Activated CD4-positive, alpha-beta T cell treated with anti-CD3 and anti-CD28 coated beads, Interleukin-2, amount 50 U/mL, for 24 hours (primary cell): ENCODE results near the gene S100A2.

Experiments used
- DNase-seq, 2 donors: peaks; one replicate each; pipeline ENCODE4 v3.0.0-alpha.2; 2020; ENCODE audit warnings: low read depth in 1 of 2, low spot score in 1 of 2

Gene S100A2

DNA sequence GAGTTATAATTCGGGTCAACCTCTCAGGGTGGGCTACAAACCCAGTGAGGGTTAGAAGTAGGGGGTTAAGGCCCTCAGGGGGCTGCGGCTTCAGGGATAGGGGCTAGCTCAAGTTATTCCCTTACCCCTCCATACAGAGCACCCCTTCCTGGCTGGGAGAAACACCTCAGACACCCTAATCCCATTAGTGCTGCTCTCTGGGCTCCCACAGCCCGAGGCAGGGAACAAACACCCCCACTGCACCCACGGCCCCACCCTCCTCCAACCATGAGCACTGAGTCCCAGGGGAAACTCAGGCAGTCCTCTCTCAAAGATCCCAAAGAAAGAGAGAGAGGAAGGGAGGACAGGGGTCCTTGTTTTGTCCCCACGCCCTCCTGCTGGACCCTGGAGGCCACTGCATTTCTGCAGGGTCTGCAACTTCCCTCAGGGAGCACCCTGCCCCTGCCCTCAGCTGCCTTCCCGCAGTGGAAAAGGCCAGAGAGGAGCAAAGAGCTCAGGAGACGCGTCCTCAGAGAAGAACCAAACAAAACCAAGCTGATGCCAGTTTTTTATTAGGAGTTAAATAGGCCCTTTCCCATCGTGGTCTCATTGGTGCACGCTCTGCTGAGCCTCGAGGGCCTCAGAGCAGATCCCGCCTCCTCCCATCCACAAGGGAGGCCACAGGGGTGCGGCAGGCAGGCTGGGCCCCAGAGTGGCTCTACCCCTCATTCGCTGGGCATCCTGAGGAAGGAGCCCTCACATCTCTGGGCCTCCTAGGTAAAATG is 18.7 kb downstream of the S100A2 start:
- no peak for DNase-seq

DNA sequence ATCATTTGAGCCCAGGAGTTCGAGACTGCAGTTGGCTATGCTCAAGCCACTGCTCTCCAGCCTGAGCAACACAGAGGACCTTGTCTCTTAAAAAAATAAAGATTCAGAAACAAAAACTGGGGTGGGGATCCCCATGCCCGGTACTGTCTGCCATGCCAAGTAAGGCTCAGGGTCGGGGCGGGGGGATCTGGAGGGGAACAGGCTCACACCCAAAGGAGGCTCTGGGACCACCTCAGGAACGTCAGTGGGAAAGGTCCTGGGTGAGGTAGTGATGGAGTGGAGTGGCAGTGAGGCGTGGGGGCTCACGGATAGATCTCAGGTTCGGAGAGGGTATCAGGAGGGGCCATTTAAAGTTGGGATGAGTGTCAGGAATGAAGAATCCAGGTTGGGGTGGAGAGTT is 19.3 kb downstream of the S100A2 start:
- DNase-seq: no peak

DNA sequence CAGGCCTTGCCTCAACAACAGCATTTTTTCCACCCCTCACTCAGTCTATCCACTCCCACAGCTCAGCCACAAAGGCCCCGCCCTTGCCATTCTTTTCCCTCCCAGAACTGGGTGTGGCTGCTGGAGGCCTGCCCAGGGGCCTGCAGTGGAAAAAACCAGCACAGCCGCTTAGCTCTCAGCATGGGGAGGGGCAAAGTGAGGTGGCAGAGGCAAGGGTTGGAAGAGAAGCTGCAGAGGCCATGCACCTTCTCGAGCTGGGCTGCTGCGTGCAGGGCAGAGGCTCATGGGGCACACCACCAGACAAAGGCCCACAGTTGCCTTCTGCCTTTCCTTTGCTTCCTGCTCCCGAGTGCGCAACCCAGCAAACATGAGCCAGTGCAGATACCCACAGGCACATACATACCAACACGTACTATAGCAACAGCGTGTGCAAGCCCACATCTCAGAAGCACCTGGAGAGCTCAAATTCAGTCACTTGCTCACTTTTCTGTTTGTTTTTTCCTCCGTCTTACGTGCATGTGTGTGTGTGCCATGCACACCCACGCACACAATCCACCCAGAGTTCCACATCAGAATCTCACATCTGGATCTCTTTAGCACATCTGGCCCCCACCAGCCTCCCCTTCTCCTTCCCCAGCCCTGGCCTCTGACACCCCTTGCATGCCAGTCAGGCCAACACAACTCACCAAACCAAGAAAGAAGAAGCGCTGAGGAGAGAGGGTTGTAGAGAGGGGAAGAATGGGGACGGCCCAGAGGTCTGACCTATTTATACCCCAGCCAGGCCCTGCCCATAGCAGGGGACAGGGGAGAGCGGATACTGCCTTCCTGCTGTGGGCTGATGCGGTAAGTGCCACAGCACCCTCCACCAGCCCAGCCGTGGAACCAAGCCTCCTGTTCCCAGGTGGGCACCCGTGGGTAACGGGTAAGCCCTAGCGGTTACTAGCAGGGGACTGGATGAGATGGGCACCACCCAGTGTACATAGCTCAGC is 20.3 kb downstream of the S100A2 start, which contains the start of gene S100A4:
TSS of gene S100A4 (minus strand) at position 740 of the 989 bp plus-strand sequence. CDS start 1,012 bp downstream, outside the sequence.
- DNase-seq: peak; percentile 80 to 92

DNA sequence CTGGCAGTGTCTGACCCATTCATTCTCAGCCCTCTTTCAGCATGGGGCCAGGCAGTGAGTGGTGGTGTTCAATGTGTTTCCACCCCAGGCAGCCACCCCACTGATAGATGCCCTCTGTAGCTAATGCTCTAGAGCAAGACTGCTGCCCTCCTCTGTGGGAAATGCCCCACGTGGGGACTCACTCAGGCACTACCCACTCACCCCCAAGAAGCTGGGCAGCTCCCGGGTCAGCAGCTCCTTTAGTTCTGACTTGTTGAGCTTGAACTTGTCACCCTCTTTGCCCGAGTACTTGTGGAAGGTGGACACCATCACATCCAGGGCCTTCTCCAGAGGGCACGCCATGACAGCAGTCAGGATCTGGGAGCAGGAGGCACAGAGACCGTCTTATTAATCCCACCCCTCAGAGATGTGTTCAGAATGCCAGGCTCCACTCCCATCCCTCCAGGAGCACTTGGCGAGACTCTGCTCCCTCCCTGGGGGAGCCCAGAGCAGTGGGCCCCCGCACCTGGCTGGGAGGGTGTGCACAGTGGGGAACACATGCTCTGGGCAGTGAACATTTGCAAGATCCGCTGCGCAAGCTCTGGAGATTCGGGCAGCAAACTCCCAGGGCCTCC is 21.1 kb downstream of the S100A2 start:
- no peak for DNase-seq

DNA sequence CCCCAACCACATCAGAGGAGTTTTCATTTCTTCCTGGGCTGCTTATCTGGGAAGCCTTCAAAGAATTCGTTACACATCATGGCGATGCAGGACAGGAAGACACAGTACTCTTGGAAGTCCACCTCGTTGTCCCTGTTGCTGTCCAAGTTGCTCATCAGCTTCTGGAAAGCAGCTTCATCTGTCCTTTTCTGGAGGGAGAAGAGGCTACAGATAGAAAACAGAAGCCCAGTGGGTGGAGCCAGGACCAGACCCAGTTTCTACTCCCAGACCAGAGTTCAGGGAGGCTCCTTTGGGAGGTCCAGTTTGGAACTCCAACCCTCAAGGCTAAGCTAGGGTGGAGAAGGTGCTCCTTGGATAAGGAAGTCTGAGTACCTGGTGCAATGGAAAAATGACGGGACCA is 21.9 kb downstream of the S100A2 start:
- DNase-seq: no peak

DNA sequence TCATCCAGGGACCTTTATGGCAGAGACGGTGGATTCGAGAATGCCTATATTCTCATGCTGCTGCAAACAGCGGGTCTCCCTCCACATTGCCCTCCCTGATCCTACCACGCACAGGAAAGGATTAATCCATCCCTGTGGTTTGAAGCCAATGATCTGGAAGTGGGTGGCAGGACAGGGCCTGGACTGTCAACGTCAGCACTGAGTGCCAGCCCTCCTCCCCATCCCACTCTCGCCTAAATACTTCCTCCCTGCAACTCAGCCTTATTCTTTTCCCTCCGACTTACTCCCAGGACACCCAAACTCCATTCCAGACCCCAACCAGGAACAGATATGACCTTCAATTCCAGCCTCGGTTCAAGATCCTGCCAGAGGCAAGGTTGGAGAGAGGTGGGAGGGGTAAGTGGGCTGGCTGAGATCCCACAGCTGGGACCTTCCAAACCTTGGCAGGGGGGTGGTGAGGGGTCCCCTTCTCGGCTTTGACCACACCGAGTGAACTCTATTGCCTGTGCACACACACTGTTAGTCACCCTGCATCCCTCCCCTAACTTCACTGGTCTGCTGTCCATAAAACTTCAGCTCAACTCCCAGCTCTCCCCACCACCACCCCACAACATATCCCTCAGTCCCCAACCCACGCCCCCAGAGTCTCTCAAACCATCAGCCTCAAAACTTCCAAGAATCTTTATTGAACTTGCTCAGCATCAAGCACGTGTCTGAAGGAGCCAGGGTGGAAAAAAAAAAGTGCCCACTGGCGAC is 22.5 kb downstream of the S100A2 start:
- no peak for DNase-seq

DNA sequence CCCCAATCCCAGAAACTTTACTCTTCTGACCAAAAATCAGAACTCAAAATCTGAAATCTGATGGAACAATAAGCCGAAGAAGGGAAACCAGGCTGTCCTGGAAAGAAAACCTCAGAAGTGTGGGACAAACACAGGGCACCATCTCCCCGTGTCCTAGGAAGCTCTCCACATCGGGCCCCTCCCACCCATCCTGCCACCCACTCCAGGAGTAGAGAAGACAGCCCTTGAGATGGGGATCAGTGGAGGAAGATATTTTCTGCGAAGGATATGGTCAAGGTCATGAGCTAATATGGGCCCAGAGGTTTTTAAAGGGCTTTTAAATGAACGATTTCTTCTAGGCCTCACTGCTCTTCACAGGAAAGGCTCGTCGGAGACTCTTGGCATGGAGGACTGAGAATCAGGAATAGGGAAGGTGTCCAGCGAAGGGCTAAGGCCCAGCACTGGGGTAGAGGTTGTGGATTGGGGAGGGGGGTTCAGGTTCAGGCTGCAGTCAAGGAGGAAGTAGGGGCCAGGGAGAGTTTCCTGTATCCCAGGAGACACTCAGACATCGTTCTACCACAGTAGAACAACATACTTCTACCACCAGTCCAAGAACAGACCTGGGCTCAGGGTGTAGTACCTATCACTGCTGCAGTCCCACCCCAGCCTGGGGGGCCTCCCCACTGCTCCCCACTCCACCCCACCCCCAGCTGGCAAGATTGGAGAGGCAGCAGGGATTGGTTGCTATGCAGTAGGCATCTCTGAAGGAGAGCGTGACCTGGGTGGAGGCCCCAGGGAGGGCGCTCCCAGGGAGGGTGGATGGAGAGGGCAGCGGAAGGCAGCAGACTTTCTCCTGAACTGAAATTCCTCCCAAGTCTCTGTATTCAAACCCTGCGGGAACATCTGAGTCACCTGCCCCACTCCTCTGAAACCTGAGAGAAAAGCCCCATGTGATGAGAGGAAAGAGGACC is 23.7 kb downstream of the S100A2 start:
- no peak for DNase-seq

DNA sequence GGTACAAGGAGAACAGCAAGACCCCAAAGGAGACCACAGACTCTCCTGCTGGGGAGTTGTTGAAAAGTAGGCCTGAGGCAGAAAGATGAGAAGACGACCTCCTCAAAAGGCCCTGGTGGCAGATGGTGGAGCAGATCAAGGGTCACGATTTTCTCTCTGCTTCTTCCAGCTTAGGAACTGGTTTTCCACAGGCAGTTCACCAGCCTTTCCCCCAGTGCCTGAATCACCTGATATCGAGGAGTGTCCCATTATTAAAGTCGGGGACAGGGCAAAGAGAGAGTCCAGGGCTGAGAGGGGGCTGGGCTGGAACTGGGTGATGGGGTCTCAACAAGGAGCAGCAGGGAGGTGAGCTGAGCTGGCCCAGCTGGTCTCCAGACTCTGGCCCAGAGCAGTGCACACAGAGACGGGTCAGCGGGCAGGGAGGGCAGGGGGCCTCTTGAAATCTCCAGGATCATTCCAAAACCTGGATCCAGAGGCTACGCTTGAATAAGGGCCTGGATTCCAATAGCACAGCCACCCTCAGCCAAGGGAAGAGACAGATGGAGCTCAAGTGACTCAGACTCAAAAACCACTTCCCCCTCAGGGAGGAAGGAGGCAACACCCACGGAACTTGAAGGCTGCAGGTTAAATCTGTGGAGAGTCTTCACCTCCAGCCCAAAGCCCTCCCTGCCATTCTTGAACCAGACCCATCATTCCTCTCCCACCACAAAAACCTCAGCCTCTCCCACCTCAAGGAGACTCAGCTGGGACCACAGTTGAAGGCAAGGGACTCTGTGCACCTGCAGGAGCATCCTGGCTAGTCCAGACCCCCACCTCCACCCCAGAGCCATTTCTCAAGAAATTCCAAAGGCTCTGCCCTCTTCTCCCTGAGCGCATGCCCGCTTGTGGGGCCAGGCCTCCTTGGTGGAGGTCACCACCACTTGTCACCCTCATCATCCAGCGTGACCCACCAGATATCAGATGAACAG is 25.0 kb downstream of the S100A2 start, which contains the start of gene S100A5:
TSS of gene S100A5 (minus strand) at position 541 of the 968 bp plus-strand sequence. CDS start 743 bp downstream, outside the sequence.
- peak in 1 of 2 donors; percentile 53 for DNase-seq

DNA sequence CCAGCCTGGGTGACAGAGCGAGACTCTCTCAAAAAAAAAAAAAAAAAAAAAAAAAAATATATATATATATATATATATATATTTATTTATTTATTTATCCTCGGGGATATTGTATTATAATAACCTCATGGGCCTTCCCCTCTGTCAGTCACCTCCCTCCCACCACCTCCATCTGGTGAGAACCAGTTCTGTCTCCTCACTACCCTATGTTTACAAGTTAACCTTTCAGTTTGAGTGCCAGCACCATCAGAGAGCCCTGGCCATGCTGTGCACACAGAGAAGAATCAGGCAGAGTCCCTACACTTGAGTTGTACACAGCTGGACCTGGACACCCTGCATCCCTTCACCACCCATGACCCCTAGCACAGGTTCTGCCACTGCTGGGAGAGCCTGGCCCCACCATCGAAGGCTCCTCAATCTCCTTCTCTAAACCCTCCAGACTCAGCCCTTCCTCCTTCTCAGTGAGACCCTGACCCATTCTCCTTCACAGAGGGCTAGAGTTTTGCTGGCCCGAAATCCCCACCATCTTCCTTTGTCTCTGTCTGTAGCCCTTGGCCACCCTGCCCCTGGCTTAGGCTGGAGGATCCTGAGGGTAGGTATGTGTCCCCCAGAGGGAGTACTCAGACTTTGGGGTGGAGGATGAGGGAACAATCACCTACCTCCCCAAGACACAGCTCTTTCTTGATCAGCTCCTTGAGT is 26.1 kb downstream of the S100A2 start:
- no peak for DNase-seq

DNA sequence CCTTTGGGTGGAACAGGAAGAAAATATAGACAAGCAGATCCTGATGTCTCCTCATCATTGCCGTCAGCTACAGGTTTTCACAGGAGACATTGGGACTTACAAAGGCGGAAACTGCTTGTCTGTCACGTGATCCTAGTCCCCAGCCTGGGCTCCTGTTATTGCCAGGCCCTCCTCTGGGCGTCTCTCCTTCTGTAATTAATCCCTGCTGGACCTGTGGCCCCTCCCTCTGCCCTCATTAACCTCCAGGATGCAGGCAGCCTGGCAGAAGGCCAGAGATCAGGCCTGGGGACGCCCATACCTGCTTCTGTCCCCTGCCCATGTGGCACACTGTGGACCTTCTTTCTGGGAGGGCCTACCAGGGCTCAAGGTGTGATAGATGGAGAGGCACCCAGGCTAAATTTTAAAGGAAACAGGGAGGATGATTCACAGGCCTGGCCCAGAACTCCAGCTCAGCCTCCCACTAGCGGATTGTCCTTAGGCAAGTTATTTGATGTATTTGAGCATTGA is 27.3 kb downstream of the S100A2 start:
- DNase-seq: no peak

DNA sequence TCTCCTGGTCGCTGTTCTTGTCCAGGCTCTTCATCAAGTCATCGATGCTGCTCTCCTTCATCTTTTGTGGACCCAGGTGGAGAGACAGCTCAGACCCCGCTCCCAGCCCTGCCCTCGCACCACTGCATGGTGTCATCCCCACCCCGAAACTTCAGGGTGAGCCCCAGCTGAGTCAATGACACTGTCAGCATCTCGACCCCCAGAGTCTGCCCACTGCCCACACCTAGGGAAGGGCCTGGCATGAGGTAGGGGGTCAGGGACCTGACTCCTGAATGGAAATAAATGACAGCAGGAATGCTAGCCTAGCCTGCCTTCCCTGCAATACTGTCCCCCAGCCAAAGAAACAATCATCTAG is 28.3 kb downstream of the S100A2 start:
- DNase-seq: no peak

DNA sequence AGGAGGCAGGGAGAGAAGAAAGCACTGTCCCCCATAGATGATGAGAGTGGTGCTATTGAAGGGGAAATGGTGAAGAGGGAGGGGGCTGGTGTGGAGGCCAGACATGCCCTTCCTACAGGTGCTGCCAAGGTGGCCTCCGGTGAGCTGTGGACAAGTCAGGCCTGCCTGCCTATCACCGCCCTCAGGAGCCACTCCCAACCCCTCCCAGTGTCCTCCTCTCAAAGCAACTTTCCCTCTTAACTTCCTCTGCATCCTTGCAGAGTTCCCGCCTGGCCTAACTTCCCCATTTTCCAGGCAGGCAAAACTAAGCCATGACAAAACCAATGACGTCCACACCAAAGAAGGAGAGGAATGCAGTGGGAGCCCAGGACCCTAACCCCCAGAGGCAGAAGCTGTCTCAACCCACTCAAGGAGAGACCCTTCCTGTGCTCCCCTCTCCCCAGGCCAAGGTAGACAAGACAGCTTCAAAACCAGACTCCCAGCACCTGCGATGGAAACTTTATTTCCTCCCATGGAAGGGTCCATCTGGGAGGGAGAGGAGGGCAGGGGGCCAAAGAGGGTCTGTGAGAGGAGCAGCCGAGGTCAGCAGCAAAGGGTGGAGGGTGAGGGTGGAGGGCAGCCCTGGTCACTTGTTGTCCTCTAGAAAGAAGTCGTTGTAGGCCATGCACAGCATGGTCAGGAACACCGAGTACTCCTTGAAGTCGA is 28.8 kb downstream of the S100A2 start:
- DNase-seq: no peak

DNA sequence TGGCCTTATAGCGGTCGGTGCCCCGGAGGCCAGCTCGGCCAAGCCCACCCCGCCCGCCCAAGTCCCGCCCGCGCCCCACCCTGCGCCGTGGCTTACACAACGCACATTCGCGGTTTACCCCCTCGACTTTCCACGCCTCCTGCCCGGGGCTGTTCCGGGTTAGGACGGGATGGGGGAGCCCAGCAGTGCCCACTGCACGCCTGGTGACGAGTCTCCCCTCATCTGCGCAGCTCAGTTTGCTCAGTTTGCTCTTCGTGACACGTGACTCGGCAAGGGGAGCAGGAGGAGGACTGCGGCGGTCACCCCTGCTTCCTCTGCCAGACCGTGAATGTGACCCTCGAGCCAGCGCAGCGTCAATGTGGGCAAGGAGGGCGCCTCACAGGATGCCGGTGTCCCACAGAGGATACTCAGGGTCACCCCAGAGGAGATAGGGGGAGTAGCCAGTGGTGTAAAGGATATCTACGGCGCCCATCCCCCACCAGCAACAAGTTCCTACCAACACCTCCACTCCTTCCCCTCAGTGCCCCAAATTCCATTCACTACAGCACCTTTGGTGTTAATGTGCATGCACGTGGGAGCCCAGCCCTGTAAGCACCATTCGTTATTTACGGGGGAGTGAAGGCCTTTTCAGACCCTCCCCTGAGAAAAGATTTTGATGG is 29.5 kb downstream of the S100A2 start:
- DNase-seq: peak; percentile 63 to 78

DNA sequence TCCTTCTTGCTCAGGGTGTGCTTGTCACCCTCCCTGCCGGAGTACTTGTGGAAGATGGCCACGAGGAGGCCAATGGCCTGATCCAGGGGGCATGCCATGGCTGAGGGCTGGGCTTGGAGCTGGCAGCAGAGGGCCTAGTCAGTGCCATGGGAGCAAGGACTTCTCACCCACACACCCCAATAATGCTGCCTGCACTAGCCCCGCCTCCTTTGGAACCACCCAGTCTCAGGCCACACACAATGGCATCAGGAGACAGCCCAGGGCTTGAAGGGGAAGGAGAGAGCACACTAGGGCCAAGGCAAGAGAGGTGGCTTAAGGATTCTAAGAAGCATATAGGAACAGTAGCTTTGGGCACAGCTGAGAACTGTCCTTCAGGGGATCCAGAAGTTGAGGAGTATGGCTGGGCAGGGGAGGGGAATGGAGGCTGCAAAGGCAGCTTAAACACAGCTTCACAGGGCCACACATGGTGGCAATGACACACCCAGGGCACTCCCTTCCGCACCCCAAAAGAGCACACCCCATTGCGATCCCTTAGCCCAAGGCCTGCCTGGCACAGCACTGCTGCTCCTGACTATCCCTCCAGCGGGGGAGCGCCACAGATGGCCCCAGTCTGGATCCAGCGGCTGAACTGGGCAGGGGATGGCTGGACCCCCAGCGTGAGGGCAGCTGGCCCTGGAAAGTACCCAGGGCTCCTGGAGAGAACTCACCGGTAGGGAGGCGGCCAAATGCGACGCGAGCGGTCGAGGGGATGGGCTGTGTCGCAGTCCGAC is 30.2 kb downstream of the S100A2 start, which contains the start of gene S100A6:
TSS of gene S100A6 (minus strand) at position 750 of the 770 bp plus-strand sequence. CDS start at position 98, 652 bp downstream.
- peak in 1 of 2 donors; percentile 28 for DNase-seq

DNA sequence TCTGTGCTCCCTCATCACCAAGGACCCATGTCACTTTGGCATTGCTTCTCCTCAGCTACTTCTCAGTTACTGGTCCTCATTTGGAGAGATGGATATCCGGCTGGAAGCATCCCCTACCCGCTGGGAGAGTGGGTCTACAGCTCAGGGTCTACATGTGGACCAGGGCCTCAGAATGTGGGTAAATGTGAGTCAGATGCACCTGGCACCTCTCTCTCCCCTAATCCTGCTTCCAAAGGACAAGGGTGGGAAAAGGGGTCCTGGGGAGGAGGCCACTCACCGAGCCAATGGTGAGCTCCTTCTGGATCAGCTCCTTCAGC is 30.8 kb downstream of the S100A2 start:
- no peak for DNase-seq
